Vagina (tissue), 2 donors: ENCODE data around the gene KRT13. TPM values are rescaled to one million over a fixed set of nuclear protein-coding genes. Genes with fewer than 3 reads are reported as not detected.
A peak's percentile ranks its signal among the peaks of the same experiment; 100 is the strongest.

ENCODE experiments used
- DNase-seq, 2 donors: peaks; one replicate each; pipeline ENCODE4 v3.0.0-alpha.2; 2017; ENCODE audit errors: extremely low spot score in 2 of 2
- H3K27ac ChIP-seq: fragments of 200-600 bp; sonication (generic); one replicate; pipeline ENCODE4 v1.5.1; 2019
- H3K27me3 ChIP-seq: fragments of 200-600 bp; sonication (generic); one replicate; pipeline ENCODE4 v1.5.1; 2019
- H3K36me3 ChIP-seq, 2 donors: fragments of 200-600 bp; sonication (generic); one replicate each; pipeline ENCODE4 v1.5.1; 2017 to 2019
- H3K4me1 ChIP-seq: fragments of 200-600 bp; sonication (generic); one replicate; pipeline ENCODE4 v1.5.1; 2019
- H3K4me3 ChIP-seq, 2 donors: fragments of 200-600 bp; sonication (generic); 1 replicate in 1 of 2; 2 replicates in 1 of 2; pipeline ENCODE4 v1.5.1; 2016 to 2019
- H3K9me3 ChIP-seq: fragments of 200-600 bp; sonication (generic); one replicate; pipeline ENCODE4 v1.5.1; 2019
- CTCF ChIP-seq, 3 experiments: fragments of 450-650 bp in 2 of 3; fragments of 200-600 bp in 1 of 3; sonication (generic) in 1 of 3; IDR thresholded peaks; one replicate each; pipeline ENCODE4 v1.5.1; 2017 to 2019; ENCODE audit warnings: antibody characterized with exemption in 3 of 3, mild to moderate bottlenecking in 2 of 3, moderate library complexity in 2 of 3
- POLR2A ChIP-seq, 2 donors: fragments of 450-650 bp; IDR thresholded peaks; one replicate each; pipeline ENCODE4 v1.6.1; 2017; ENCODE audit warnings: antibody characterized with exemption in 2 of 2, mild to moderate bottlenecking in 2 of 2, moderate library complexity in 2 of 2
- POLR2AphosphoS5 ChIP-seq, 2 donors: sonication (generic); formaldehyde crosslinking; IDR thresholded peaks; one replicate each; pipeline ENCODE4 v1.9.0; 2017; ENCODE audit warnings: antibody characterized with exemption in 2 of 2, mild to moderate bottlenecking in 2 of 2, low read depth in 1 of 2; ENCODE audit not compliant: insufficient read depth in 1 of 2
- intact Hi-C: fragments of 100-400 bp; cut with DNase I; formaldehyde crosslinking; loops from one replicate; pipeline ENCODE4 v1.15.1; 2023
- total RNA-seq: library from RNA; depleted of rRNA; stranded (reverse); fragments of >200 nt; gene quantifications from one replicate; pipeline ENCODE4 v1.2.3, GENCODE V29; 2016

Gene KRT13
- total RNA-seq, 1 donor from 2014 or later: 10,968 TPM

- Histone ChIP-seq H3K27me3 (no peaks in the 10 kb centered on the region), H3K4me3 (no peak overlapping the region), H3K27ac (no peak overlapping the region), H3K36me3 (no peaks in the 10 kb centered on the region), H3K4me1 (peaks cover 41% of the 10 kb centered on the region), H3K9me3 (no peaks in the 10 kb centered on the region)
- intact Hi-C loops: no loop called here
- TF ChIP-seq POLR2A (IDR thresholded peaks at IDR 0.05): no peak
- DNase-seq: no peak
Measured at GRCh38 chr17:41462705-41463104, 42.7 kb downstream of the KRT13 start.

- Histone ChIP-seq H3K4me1 (peaks cover 36% of the 10 kb centered on the region), H3K36me3 (no peaks in the 10 kb centered on the region), H3K9me3 (no peaks in the 10 kb centered on the region), H3K27me3 (no peaks in the 10 kb centered on the region), H3K27ac (no peak overlapping the region), H3K4me3 (no peak overlapping the region)
- intact Hi-C loops: no loop called here
- TF ChIP-seq CTCF (IDR thresholded peaks at IDR 0.05): no peak
- peak in 1 of 2 donors; percentile 41 for TF ChIP-seq POLR2AphosphoS5 (IDR thresholded peaks at IDR 0.05; ENCODE audit: insufficient read depth in 1 of 2, low read depth in 1 of 2)
- DNase-seq: no peak
Measured at GRCh38 chr17:41457676-41458075, 47.7 kb downstream of the KRT13 start.

GRCh38 chr17:41456204-41456603 lies 49.2 kb downstream of the KRT13 start:
- peaks cover 36% of the 10 kb centered on the region for H3K4me1 ChIP-seq
- TF ChIP-seq POLR2A (IDR thresholded peaks at IDR 0.05) (no peak), POLR2AphosphoS5 (IDR thresholded peaks at IDR 0.05; ENCODE audit: insufficient read depth in 1 of 2, low read depth in 1 of 2) (no peak), CTCF (IDR thresholded peaks at IDR 0.05) (no peak)
- H3K4me3 ChIP-seq: no peak overlapping the region
- no peaks in the 10 kb centered on the region for H3K36me3 ChIP-seq
- intact Hi-C loops: no loop called here
- no peak for DNase-seq
- H3K27ac ChIP-seq: no peak overlapping the region
- no peaks in the 10 kb centered on the region for H3K9me3 ChIP-seq
- H3K27me3 ChIP-seq: no peaks in the 10 kb centered on the region

- H3K4me3 ChIP-seq: no peak overlapping the region
- H3K27ac ChIP-seq: no peak overlapping the region
- no peak for DNase-seq
- no peak for TF ChIP-seq POLR2AphosphoS5 (IDR thresholded peaks at IDR 0.05; ENCODE audit: insufficient read depth in 1 of 2, low read depth in 1 of 2)
- no peak for TF ChIP-seq CTCF (IDR thresholded peaks at IDR 0.05)
- TF ChIP-seq POLR2A (IDR thresholded peaks at IDR 0.05): no peak
- no peaks in the 10 kb centered on the region for H3K9me3 ChIP-seq
- H3K27me3 ChIP-seq: no peaks in the 10 kb centered on the region
- peaks cover 36% of the 10 kb centered on the region for H3K4me1 ChIP-seq
- H3K36me3 ChIP-seq: no peaks in the 10 kb centered on the region
- intact Hi-C loops: no loop called here
Measured at GRCh38 chr17:41455236-41455635, 50.2 kb downstream of the KRT13 start.

GRCh38 chr17:41453066-41453465 lies 52.3 kb downstream of the KRT13 start:
- no peak for TF ChIP-seq POLR2A (IDR thresholded peaks at IDR 0.05)
- intact Hi-C loops: no loop called here

GRCh38 chr17:41452281-41452680 lies 53.1 kb downstream of the KRT13 start:
- H3K36me3 ChIP-seq: no peaks in the 10 kb centered on the region
- no peak overlapping the region for H3K27ac ChIP-seq
- TF ChIP-seq POLR2A (IDR thresholded peaks at IDR 0.05): no peak
- TF ChIP-seq CTCF (IDR thresholded peaks at IDR 0.05): no peak
- TF ChIP-seq POLR2AphosphoS5 (IDR thresholded peaks at IDR 0.05; ENCODE audit: insufficient read depth in 1 of 2, low read depth in 1 of 2): no peak
- H3K27me3 ChIP-seq: no peaks in the 10 kb centered on the region
- DNase-seq: peak in 1 of 2 donors; percentile 40
- intact Hi-C loops: no loop called here
- H3K4me1 ChIP-seq: peaks cover 36% of the 10 kb centered on the region
- H3K4me3 ChIP-seq: no peak overlapping the region
- H3K9me3 ChIP-seq: no peaks in the 10 kb centered on the region

More at GRCh38 chr17:41453066-41453465, 52.3 kb downstream of the KRT13 start:
- no peaks in the 10 kb centered on the region for H3K9me3 ChIP-seq
- no peak overlapping the region for H3K4me3 ChIP-seq
- no peaks in the 10 kb centered on the region for H3K36me3 ChIP-seq
- no peaks in the 10 kb centered on the region for H3K27me3 ChIP-seq
- H3K27ac ChIP-seq: no peak overlapping the region
- no peak for DNase-seq
- H3K4me1 ChIP-seq: peaks cover 43% of the 10 kb centered on the region
